SK-N-SH (cell line): ENCODE measurements around the gene ITGA8. TPM values are rescaled to one million over a fixed set of nuclear protein-coding genes. Genes with fewer than 3 reads are reported as not detected.
"Not testable (repeated sequence)": the region's sequence is repeated elsewhere in the genome, so short reads cannot be mapped to it uniquely, and the experiment has no call there.

Experiments used
- CTCF ChIA-PET: fragments of 300-600, 350-600 bp; formaldehyde crosslinking; extraction: SDS; loops from one replicate; lab custom pipeline; 2021; lab: Yijun Ruan, JAX
- POLR2A ChIA-PET: fragments of 350-600 bp; sonication (Branson Sonifier 250); formaldehyde crosslinking; extraction: SDS; loops from one replicate; lab custom pipeline; 2020; ENCODE audit warnings: antibody characterized with exemption, inconsistent platforms; lab: Yijun Ruan, JAX
- DNase-seq: peaks from one replicate; pipeline ENCODE4 v3.0.0; 2012
- H2AFZ ChIP-seq: fragments of 200-600 bp; sonication (generic); 2 replicates; pipeline ENCODE4 v1.8.1; 2016; ENCODE audit warnings: antibody characterized with exemption, mild to moderate bottlenecking, low read depth
- H3F3A ChIP-seq: fragments of 200-600 bp; sonication (generic); replicated peaks from 2 replicates; pipeline ENCODE3; 2016; ENCODE audit warnings: antibody characterized with exemption, mild to moderate bottlenecking; ENCODE audit not compliant: insufficient read depth
- H3K27ac ChIP-seq, 2 experiments: fragments of 200-500 bp in 1 of 2; fragments of 200-600 bp in 1 of 2; sonication (Bioruptor generic) in 1 of 2; sonication (generic), shearing (Covaris generic) in 1 of 2; 2 replicates each; pipeline versions ENCODE4 v1.5.1 to v1.6.1; 2014 to 2016; ENCODE audit warnings: low read depth in 2 of 2, inconsistent platforms in 1 of 2, low read length in 1 of 2, mild to moderate bottlenecking in 1 of 2, mixed read lengths in 1 of 2
- H3K27me3 ChIP-seq: fragments of 200-600 bp; sonication (generic), shearing (Covaris generic); 2 replicates; pipeline ENCODE4 v1.6.1; 2016; ENCODE audit warnings: mixed run types; ENCODE audit not compliant: insufficient read depth
- H3K36me3 ChIP-seq, 2 experiments: fragments of 200-500 bp in 1 of 2; fragments of 200-600 bp in 1 of 2; sonication (Bioruptor generic) in 1 of 2; sonication (generic) in 1 of 2; replicated peaks in 1 of 2; 2 replicates each; pipeline versions ENCODE3 to v1.5.1; 2014 to 2016; ENCODE audit warnings: low read length in 1 of 2, mild to moderate bottlenecking in 1 of 2; ENCODE audit not compliant: insufficient read depth in 2 of 2, control insufficient read depth in 1 of 2
- H3K4me1 ChIP-seq, 2 experiments: fragments of 200-500 bp in 1 of 2; fragments of 200-600 bp in 1 of 2; sonication (Bioruptor generic) in 1 of 2; sonication (generic), shearing (Covaris generic) in 1 of 2; 2 replicates each; pipeline versions ENCODE4 v1.5.1 to v1.6.1; 2014 to 2016; ENCODE audit warnings: low read depth in 1 of 2, low read length in 1 of 2, mixed run types in 1 of 2; ENCODE audit not compliant: insufficient read depth in 2 of 2, control insufficient read depth in 1 of 2
- H3K4me2 ChIP-seq: fragments of 200-600 bp; sonication (generic), shearing (Covaris generic); 2 replicates; pipeline ENCODE4 v1.6.1; 2017; ENCODE audit warnings: mixed run types
- H3K4me3 ChIP-seq, 2 experiments: fragments of 200-500 bp in 1 of 2; fragments of 200-600 bp in 1 of 2; sonication (Bioruptor generic) in 1 of 2; sonication (generic), shearing (Covaris generic) in 1 of 2; 2 replicates each; pipeline versions ENCODE4 v1.5.1 to v1.8.1; 2014 to 2016; ENCODE audit warnings: low read depth in 2 of 2, inconsistent platforms in 1 of 2, low read length in 1 of 2, mild to moderate bottlenecking in 1 of 2, mixed read lengths in 1 of 2, moderate library complexity in 1 of 2
- H3K79me2 ChIP-seq: fragments of 200-600 bp; sonication (generic); 2 replicates; pipeline ENCODE4 v1.8.1; 2017; ENCODE audit warnings: mild to moderate bottlenecking; ENCODE audit not compliant: insufficient read depth
- H3K9ac ChIP-seq: fragments of 200-600 bp; sonication (generic); 2 replicates; pipeline ENCODE4 v1.6.1; 2017; ENCODE audit warnings: mixed run types
- H3K9me2 ChIP-seq: fragments of 200-600 bp; sonication (generic); 2 replicates; pipeline ENCODE4 v1.6.1; 2017; ENCODE audit warnings: mixed run types
- H3K9me3 ChIP-seq: fragments of 200-600 bp; sonication (generic); 2 replicates; pipeline ENCODE4 v1.6.1; 2017; ENCODE audit warnings: mixed run types, mild to moderate bottlenecking, moderate library complexity
- H4K20me1 ChIP-seq: fragments of 200-600 bp; sonication (generic); 2 replicates; pipeline ENCODE4 v1.6.1; 2017; ENCODE audit warnings: mild to moderate bottlenecking, mixed run types; ENCODE audit not compliant: insufficient read depth
- CHD2 ChIP-seq: fragments of 150-350 bp; IDR thresholded peaks from 2 replicates; pipeline ENCODE4 v1.6.1; 2018; ENCODE audit warnings: low read length; ENCODE audit not compliant: partially characterized antibody
- ELF1 ChIP-seq: IDR thresholded peaks from 2 replicates; pipeline ENCODE4 v1.4.0; 2012
- EP300 ChIP-seq, 2 experiments: IDR thresholded peaks; 2 replicates each; pipeline versions ENCODE4 v1.4.0 to v1.6.1; 2012; ENCODE audit warnings: borderline replicate concordance in 1 of 2, low read depth in 1 of 2, low read length in 1 of 2
- FOXJ3 ChIP-seq: sonication (generic); formaldehyde crosslinking; IDR thresholded peaks from 2 replicates; pipeline ENCODE4 v1.5.1; 2020; ENCODE audit warnings: mild to moderate bottlenecking, missing genetic modification reagents
- MXI1 ChIP-seq: IDR thresholded peaks from 2 replicates; pipeline ENCODE4 v1.6.1; 2012; ENCODE audit warnings: mild to moderate bottlenecking, low read depth, low read length, improper control_type of control experiment
- NRF1 ChIP-seq: IDR thresholded peaks from 2 replicates; pipeline ENCODE4 v1.6.1; 2012; ENCODE audit warnings: low read depth, mild to moderate bottlenecking, low read length
- RCOR1 ChIP-seq: fragments of 150-350 bp; IDR thresholded peaks from 2 replicates; pipeline ENCODE4 v1.6.1; 2017; ENCODE audit warnings: antibody characterized with exemption, low read length
- RFX5 ChIP-seq: IDR thresholded peaks from 2 replicates; pipeline ENCODE4 v1.6.1; 2012; ENCODE audit warnings: mild to moderate bottlenecking, improper control_type of control experiment, low read length
- TAF1 ChIP-seq: IDR thresholded peaks from 2 replicates; pipeline ENCODE4 v1.6.1; 2012; ENCODE audit warnings: low read depth, mild to moderate bottlenecking, low read length, moderate library complexity, borderline replicate concordance
- TCF12 ChIP-seq: IDR thresholded peaks from 2 replicates; pipeline ENCODE4 v1.4.0; 2012
- ZBTB33 ChIP-seq: IDR thresholded peaks from 2 replicates; pipeline ENCODE4 v1.4.0; 2012; ENCODE audit warnings: low read depth, borderline replicate concordance
- WGBS: methylation state at CpG from one replicate; pipeline ENCODE4 v1.1.6; 2017; ENCODE audit warnings: low lambda C conversion rate; 5-methylcytosine and 5-hydroxymethylcytosine counted together
- polyA plus RNA-seq, 3 experiments: library from polyadenylated mRNA; depleted of rRNA; stranded (reverse); fragments of >200 nt; gene quantifications; 2 replicates each; pipeline ENCODE4 v1.2.3, GENCODE V29; 2012
- TF ChIP-seq, protein P1 (sequence below): IDR thresholded peaks from 2 replicates; pipeline ENCODE4 v1.6.1; 2012; ENCODE audit warnings: mild to moderate bottlenecking, low read depth, low read length, moderate library complexity
- TF ChIP-seq, protein P2 (sequence below): IDR thresholded peaks from 2 replicates; pipeline ENCODE4 v1.4.0; 2012; ENCODE audit warnings: low read depth
- TF ChIP-seq, protein P3 (sequence below): IDR thresholded peaks from 2 replicates; pipeline ENCODE4 v1.4.0; 2012; ENCODE audit warnings: low read depth, borderline replicate concordance

ITGA8 gene
- polyA plus RNA-seq, 1 of the 3 experiments (the other 2 are of a cell fraction) = not detected

DNA sequence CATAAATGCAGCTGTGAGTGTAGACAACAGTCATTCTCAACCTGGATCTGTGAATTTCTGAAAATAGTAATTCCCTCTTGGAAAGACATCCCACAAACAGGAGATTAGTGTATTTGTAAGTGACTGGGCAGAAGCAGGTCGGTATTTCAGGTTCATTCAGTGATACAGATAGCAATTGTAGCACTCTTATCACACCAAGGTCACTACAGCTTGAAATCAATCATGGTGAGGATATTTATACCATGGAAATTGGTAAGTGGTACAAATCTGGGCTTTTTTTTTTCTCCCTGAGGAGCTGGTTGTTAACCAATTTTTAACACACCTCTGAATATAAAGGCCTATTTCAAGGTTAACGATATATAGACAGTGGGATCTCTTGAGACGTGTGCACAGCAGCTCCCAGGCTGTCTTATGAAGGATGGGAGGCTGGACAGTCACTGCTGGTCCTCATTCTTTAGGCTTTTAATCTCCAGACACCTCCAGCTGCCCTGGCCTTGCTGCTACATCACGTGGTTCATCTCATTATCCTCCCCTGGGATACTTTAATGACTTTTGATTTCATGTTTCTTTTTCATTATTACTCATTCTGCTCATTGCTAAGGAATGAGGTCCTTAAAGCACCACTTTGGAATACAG, 87.1 kb downstream of the ITGA8 start:
- Histone ChIP-seq H3K9me2 (no peaks in the 10 kb centered on the region), H3K4me2 (no peak overlapping the region), H4K20me1 (no peaks in the 10 kb centered on the region), H3F3A (no peaks in the 10 kb centered on the region), H3K79me2 (no peaks in the 10 kb centered on the region), H3K36me3 (no peaks in the 10 kb centered on the region), H3K4me1 (no peaks in the 10 kb centered on the region), H3K9me3 (no peaks in the 10 kb centered on the region), H3K27me3 (no peaks in the 10 kb centered on the region; the same call in 1 of the 2 replicates), H3K4me3 (no peak overlapping the region), H2AFZ (no peak overlapping the region), H3K9ac (no peak overlapping the region), H3K27ac (no peak overlapping the region)
- POLR2A ChIA-PET = no interaction called here
- WGBS = 11% methylated on average over 4 of the region's 4 CpGs
- TF ChIP-seq ELF1 (no peak), ZBTB33 (no peak), EP300 (IDR thresholded peaks at IDR 0.05; ENCODE audit: borderline replicate concordance in 1 of 2, low read depth in 1 of 2, low read length in 1 of 2) (no peak), CHD2 (no peak), RFX5 (no peak), MXI1 (no peak), NRF1 (no peak), TAF1 (no peak), RCOR1 (no peak), TCF12 (no peak), FOXJ3 (CRISPR knock-in tag) (no peak)
- TF ChIP-seq, protein P1, sequence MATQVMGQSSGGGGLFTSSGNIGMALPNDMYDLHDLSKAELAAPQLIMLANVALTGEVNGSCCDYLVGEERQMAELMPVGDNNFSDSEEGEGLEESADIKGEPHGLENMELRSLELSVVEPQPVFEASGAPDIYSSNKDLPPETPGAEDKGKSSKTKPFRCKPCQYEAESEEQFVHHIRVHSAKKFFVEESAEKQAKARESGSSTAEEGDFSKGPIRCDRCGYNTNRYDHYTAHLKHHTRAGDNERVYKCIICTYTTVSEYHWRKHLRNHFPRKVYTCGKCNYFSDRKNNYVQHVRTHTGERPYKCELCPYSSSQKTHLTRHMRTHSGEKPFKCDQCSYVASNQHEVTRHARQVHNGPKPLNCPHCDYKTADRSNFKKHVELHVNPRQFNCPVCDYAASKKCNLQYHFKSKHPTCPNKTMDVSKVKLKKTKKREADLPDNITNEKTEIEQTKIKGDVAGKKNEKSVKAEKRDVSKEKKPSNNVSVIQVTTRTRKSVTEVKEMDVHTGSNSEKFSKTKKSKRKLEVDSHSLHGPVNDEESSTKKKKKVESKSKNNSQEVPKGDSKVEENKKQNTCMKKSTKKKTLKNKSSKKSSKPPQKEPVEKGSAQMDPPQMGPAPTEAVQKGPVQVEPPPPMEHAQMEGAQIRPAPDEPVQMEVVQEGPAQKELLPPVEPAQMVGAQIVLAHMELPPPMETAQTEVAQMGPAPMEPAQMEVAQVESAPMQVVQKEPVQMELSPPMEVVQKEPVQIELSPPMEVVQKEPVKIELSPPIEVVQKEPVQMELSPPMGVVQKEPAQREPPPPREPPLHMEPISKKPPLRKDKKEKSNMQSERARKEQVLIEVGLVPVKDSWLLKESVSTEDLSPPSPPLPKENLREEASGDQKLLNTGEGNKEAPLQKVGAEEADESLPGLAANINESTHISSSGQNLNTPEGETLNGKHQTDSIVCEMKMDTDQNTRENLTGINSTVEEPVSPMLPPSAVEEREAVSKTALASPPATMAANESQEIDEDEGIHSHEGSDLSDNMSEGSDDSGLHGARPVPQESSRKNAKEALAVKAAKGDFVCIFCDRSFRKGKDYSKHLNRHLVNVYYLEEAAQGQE = no peak
- TF ChIP-seq, protein P2, sequence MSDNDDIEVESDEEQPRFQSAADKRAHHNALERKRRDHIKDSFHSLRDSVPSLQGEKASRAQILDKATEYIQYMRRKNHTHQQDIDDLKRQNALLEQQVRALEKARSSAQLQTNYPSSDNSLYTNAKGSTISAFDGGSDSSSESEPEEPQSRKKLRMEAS = no peak
- TF ChIP-seq, protein P3, sequence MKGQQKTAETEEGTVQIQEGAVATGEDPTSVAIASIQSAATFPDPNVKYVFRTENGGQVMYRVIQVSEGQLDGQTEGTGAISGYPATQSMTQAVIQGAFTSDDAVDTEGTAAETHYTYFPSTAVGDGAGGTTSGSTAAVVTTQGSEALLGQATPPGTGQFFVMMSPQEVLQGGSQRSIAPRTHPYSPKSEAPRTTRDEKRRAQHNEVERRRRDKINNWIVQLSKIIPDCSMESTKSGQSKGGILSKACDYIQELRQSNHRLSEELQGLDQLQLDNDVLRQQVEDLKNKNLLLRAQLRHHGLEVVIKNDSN = no peak
- DNase-seq = no peak
- CTCF ChIA-PET = interaction anchor here (0.9 to 1.1 kb wide), 2 partner anchors 14 to 47 kb away, joined by 3 to 4 read pairs; no protein-coding TSS in a partner anchor

- H3K36me3 ChIP-seq, H2AFZ ChIP-seq, DNase-seq, H3K9me2 ChIP-seq, H3K4me3 ChIP-seq, H4K20me1 ChIP-seq, H3K4me2 ChIP-seq, H3F3A ChIP-seq, H3K79me2 ChIP-seq, H3K9me3 ChIP-seq, H3K27ac ChIP-seq, CTCF ChIA-PET, POLR2A ChIA-PET, H3K9ac ChIP-seq, H3K27me3 ChIP-seq, H3K4me1 ChIP-seq: not testable (repeated sequence)
- 49% methylated on average over 3 of the region's 3 CpGs for WGBS
These were observed 88.5 kb downstream of the ITGA8 start for GRCh38 chr10:15631205-15631604.
